Thoracic aorta (tissue), 2 donors: ENCODE measurements around the gene KLHDC4. TPM values are rescaled to one million over a fixed set of nuclear protein-coding genes. Genes with fewer than 3 reads are reported as not detected.

Experiments
- ATAC-seq: fragments of 150-250 bp; one replicate; pipeline ENCODE4 v1.8.0; 2017; ENCODE audit warnings: low read depth; ENCODE audit not compliant: insufficient number of reproducible peaks, low FRiP score
- DNase-seq: peaks from one replicate; pipeline ENCODE4 v3.0.0-alpha.2; 2020; ENCODE audit warnings: low spot score
- H3K27ac ChIP-seq, 2 donors: fragments of 200-600 bp; sonication (generic); 1 replicate in 1 of 2; 2 replicates in 1 of 2; pipeline ENCODE4 v1.5.1; 2016; ENCODE audit warnings: mild to moderate bottlenecking in 2 of 2, moderate library complexity in 2 of 2
- H3K27me3 ChIP-seq: fragments of 200-600 bp; sonication (generic); replicated peaks from 2 replicates; pipeline ENCODE4 v1.6.0; 2016; ENCODE audit warnings: mild to moderate bottlenecking; ENCODE audit not compliant: insufficient read depth
- H3K36me3 ChIP-seq: fragments of 200-600 bp; sonication (generic); one replicate; pipeline ENCODE4 v1.5.1; 2016
- H3K4me1 ChIP-seq, 2 donors: fragments of 200-600 bp; sonication (generic); 1 replicate in 1 of 2; 2 replicates in 1 of 2; pipeline versions ENCODE4 v1.5.1 to v1.6.0; 2016; ENCODE audit warnings: low read depth in 2 of 2, mild to moderate bottlenecking in 1 of 2; ENCODE audit not compliant: control insufficient read depth in 1 of 2
- H3K4me3 ChIP-seq: fragments of 200-600 bp; sonication (generic); 2 replicates; pipeline ENCODE4 v1.5.1; 2016; ENCODE audit warnings: mild to moderate bottlenecking
- H3K9me3 ChIP-seq: fragments of 200-600 bp; sonication (generic); 2 replicates; pipeline ENCODE4 v1.5.1; 2016
- total RNA-seq, 2 donors: library from RNA; depleted of rRNA; stranded (reverse); fragments of >200 nt; gene quantifications; one replicate each; pipeline versions ENCODE4 v1.1.0 to v1.2.3, GENCODE V29; 2016
- TF ChIP-seq, protein P1 (sequence below): fragments of 200-600 bp; sonication (generic); IDR thresholded peaks from one replicate; pipeline ENCODE4 v1.5.1; 2019; ENCODE audit warnings: antibody characterized with exemption

KLHDC4 gene
- total RNA-seq, 2 donors from 2014 or later, result 33.4 to 61.4 TPM

GRCh38 chr16:87661561-87661960 lies 104.2 kb downstream of the KLHDC4 start:
- no peak overlapping the region for H3K27ac ChIP-seq
- no peaks in the 10 kb centered on the region for H3K4me1 ChIP-seq
- TF ChIP-seq, protein P1, sequence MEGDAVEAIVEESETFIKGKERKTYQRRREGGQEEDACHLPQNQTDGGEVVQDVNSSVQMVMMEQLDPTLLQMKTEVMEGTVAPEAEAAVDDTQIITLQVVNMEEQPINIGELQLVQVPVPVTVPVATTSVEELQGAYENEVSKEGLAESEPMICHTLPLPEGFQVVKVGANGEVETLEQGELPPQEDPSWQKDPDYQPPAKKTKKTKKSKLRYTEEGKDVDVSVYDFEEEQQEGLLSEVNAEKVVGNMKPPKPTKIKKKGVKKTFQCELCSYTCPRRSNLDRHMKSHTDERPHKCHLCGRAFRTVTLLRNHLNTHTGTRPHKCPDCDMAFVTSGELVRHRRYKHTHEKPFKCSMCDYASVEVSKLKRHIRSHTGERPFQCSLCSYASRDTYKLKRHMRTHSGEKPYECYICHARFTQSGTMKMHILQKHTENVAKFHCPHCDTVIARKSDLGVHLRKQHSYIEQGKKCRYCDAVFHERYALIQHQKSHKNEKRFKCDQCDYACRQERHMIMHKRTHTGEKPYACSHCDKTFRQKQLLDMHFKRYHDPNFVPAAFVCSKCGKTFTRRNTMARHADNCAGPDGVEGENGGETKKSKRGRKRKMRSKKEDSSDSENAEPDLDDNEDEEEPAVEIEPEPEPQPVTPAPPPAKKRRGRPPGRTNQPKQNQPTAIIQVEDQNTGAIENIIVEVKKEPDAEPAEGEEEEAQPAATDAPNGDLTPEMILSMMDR, result no peak
- H3K9me3 ChIP-seq, result no peaks in the 10 kb centered on the region
- no peaks in the 10 kb centered on the region for H3K27me3 ChIP-seq
- no peaks in the 10 kb centered on the region for H3K36me3 ChIP-seq
- H3K4me3 ChIP-seq, result no peak overlapping the region
- ATAC-seq, result no peak
- no peak for DNase-seq

DNA sequence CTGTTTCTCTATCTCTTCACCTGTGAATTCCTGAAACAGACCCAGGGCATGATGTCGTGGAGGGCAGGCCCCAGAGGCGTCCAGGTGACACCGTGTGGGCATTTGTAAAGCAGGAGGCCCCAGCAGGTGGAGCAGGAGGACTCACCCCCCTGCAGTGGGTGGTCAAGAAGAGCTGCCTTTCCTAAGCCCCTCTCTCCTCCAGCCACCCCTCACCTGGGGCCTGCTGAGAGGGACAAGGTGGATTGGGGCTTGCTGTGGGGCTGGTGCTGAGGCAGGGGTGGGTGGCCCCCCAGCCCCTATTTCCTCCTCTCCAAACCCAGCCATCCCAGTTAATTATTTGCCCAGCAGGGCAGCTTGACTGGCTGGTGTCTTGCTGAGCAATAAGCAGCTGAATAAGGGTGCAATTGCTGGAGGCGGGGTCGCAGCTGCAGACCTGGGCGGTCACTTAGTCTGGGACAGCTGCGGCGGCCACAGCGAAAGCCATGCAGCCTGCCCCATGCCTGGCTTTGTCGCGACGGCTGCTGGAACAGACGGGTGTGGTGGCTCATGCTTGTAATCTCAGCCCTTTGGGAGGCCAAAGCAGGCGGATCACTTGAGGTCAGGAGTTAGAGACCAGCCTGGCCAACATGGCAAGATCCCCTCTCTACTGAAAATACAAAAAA lies 107.1 kb downstream of the KLHDC4 start:
- Histone ChIP-seq H3K36me3 (no peaks in the 10 kb centered on the region), H3K27me3 (no peaks in the 10 kb centered on the region), H3K27ac (no peak overlapping the region), H3K4me3 (no peak overlapping the region), H3K9me3 (no peaks in the 10 kb centered on the region), H3K4me1 (no peaks in the 10 kb centered on the region)
- DNase-seq (no peak), ATAC-seq (no peak)
- TF ChIP-seq, protein P1, result no peak

Other genes starting within 250 kb of the KLHDC4 start
- not detected for gene JPH3, start 163.5 kb downstream of the KLHDC4 start, total RNA-seq
- 10 to 100 TPM in 1 of 2 donors, 1 to 10 TPM in 1; 2.7 to 33.7 TPM for gene SLC7A5, start 103.5 kb upstream of the KLHDC4 start, total RNA-seq
- gene CA5A, start 170.5 kb upstream of the KLHDC4 start, total RNA-seq, result not detected
- 10 to 100 TPM; 18.6 to 21.8 TPM for gene BANP, start 185.4 kb upstream of the KLHDC4 start, total RNA-seq